ENCODE data around the gene SPTBN5.

The SPTBN5 gene

GRCh38 chr15:41885321-41885720, 8.5 kb downstream of the SPTBN5 start:
- in situ Hi-C loops (cut with MboI; ENCODE audit: low sequenced_read_pairs) = no loop called here

- in situ Hi-C loops (cut with MboI; ENCODE audit: low sequenced_read_pairs) = no loop called here
Measured at GRCh38 chr15:41884458-41884857, 9.4 kb downstream of the SPTBN5 start.

DNA sequence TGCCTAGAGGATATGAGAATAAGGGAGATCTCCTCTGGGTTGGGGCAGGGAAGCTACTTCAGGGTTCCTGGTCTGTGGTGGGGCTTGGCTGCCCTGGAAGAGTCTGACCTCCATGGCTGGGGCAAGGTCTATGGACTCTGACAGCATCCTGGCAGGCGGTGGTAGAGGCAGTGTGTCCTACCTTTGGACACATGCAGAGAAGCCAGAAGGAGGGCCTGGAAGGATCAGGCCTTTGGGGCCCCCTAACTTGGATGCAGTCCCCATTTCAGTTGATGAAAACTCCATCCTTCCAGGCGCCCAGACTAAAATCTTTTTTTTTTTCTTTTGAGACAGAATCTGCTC, 10.4 kb downstream of the SPTBN5 start:
- in situ Hi-C loops (cut with MboI; ENCODE audit: low sequenced_read_pairs) = no loop called here

DNA sequence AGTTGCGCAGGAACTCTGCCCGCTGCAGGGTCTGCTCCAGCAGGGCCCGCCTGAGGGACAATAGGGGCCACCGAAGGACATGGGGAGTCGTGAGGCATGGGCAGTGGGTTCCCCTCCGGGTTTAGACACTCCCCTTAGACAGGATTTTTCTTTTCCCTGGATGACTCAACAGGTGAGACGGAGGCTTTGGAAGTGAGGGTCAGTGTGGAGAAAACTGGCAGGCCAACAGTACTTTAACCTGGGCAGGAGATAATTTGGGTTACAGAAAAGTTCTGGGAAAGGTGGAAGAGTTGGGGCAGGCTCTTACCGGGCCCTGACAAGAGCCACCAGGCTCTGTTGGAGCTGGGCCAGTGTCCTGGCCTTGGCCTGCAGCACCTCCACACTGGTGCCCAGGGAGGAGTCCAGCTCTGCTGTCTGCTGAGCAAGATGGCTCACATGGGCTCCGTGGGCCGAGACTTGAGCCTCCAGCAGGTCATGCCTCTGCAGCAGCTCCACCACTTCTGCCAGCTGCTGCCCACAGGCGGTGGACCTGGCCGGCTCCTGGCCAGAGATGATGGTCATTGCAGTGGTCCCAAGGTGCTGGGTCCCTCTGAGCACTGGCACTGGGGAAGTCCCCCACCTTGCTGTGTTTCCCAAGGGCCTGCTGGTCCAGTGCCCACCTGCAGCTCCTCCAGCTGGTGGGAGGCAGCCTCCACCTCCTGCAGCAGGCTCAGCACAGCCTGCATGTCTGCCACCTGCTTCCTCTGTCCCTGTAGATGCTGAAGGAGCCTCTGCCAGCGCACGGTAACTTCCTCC, 11.0 kb downstream of the SPTBN5 start:
- in situ Hi-C loops (cut with MboI; ENCODE audit: low sequenced_read_pairs) = no loop called here

GRCh38 chr15:41881920-41882688, 11.7 kb downstream of the SPTBN5 start:
- in situ Hi-C loops (cut with MboI; ENCODE audit: low sequenced_read_pairs) = no loop called here

GRCh38 chr15:41881550-41881919, 12.3 kb downstream of the SPTBN5 start:
- in situ Hi-C loops (cut with MboI; ENCODE audit: low sequenced_read_pairs) = no loop called here

DNA sequence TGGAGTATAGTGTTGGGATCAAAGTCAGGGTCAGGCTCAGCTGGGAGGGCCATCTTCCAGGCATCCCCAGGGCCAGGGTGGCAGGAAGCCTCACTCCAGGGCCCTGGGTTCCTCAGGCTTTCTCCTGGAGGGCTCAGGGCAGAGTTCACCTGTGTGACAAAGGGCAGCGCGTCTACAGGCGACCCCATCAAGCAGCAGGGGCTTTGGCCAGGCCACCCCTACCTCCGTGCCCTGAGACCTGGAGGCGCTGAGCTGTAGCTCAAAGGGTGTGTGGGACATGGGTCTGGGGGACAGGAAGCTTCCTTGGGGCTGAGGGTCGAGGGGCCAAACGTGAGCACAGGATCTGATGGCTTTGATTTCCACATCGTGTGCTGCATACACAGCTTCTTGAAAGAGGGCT, 12.8 kb downstream of the SPTBN5 start:
- in situ Hi-C loops (cut with MboI; ENCODE audit: low sequenced_read_pairs) = no loop called here

- in situ Hi-C loops (cut with MboI; ENCODE audit: low sequenced_read_pairs) = no loop called here
Measured at GRCh38 chr15:41880156-41880877, 13.5 kb downstream of the SPTBN5 start.

GRCh38 chr15:41879321-41879845, 14.5 kb downstream of the SPTBN5 start:
- in situ Hi-C loops (cut with MboI; ENCODE audit: low sequenced_read_pairs) = no loop called here

- in situ Hi-C loops (cut with MboI; ENCODE audit: low sequenced_read_pairs) = no loop called here
Measured at GRCh38 chr15:41878355-41878699, 15.5 kb downstream of the SPTBN5 start.

GRCh38 chr15:41877631-41878354, 16.1 kb downstream of the SPTBN5 start:
- in situ Hi-C loops (cut with MboI; ENCODE audit: low sequenced_read_pairs) = no loop called here

- in situ Hi-C loops (cut with MboI; ENCODE audit: low sequenced_read_pairs) = no loop called here
Measured at GRCh38 chr15:41876689-41877088, 17.2 kb downstream of the SPTBN5 start.

GRCh38 chr15:41876007-41876406, 17.8 kb downstream of the SPTBN5 start:
- in situ Hi-C loops (cut with MboI; ENCODE audit: low sequenced_read_pairs) = no loop called here

- in situ Hi-C loops (cut with MboI; ENCODE audit: low sequenced_read_pairs) = no loop called here
Measured at GRCh38 chr15:41874736-41875135, 19.1 kb downstream of the SPTBN5 start.

DNA sequence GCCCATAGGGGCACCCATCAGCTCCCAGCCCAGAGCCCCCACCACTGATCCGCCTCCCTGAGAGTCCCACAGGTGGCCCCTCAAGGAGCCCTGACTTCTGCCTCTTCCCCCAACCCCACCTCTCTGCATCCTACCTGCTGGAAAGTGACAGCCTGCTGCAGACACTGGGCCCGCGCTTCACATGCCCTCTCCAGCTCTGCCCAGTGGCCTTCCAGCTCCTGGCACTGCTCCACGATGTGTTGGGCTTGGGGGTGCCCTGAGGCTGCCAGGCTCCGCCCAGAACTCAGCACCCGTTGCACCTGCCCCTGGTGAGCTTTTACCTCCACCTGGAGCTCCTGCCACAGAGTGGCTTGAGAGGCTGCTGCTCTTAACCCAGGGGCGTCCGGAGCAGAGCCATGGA, 20.1 kb downstream of the SPTBN5 start:
- in situ Hi-C loops (cut with MboI; ENCODE audit: low sequenced_read_pairs) = no loop called here

GRCh38 chr15:41872166-41872747, 21.6 kb downstream of the SPTBN5 start:
- in situ Hi-C loops (cut with MboI; ENCODE audit: low sequenced_read_pairs) = no loop called here

DNA sequence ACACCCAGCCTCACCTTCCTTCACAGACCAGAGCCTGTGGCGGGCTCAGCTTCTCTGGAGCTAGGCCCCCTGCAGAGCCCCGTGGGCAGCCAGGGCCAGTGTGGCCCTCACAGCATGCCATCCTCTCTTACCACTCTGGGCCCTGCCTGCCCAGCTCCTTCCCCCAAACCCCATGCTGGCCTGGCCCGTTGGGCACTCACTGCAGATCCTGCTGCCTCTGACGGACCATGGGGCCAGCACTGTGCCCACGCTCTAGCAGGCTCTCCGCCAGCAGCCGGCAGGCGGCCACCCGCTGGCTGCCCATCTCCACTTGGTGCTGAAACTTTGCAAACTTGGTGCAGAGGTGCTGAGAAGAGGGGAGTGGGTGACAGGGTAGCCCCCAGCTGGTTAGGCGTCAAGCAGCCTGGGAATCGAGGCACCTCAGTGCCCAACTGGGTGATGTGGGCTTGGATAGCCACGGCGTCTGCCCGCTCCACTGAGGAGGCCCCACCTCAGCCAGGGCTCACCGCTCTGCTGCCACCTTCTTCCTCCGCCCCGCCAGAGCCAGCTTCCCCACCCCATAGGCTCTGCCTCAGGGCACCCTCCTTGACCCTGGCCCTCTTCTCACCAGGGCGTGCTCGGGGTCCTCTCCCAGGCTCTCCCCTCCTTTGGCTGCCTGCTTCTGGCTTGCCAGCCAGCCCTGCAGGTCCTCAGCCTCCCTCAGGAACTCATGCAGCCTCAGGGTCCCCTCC, 22.5 kb downstream of the SPTBN5 start:
- in situ Hi-C loops (cut with MboI; ENCODE audit: low sequenced_read_pairs) = no loop called here

DNA sequence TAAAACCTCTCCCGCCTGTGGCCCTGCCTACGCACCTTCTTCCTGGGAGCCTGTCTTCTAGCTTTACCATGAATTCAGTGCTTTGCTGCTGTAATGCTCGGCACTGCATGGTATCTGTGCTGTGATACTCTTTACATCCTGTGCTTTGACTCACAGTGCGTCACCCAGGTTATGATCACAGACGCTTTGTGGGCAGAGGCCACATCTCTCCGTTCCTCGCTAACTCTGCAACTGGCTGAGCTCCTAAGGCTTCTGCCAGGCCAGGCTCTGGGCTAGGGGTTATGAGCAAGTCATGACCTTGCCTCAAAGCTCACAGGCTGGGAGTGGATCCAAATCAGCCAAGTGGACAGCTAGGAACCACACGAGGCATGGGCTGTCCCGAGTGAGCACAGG, 23.2 kb downstream of the SPTBN5 start:
- in situ Hi-C loops (cut with MboI; ENCODE audit: low sequenced_read_pairs) = no loop called here

DNA sequence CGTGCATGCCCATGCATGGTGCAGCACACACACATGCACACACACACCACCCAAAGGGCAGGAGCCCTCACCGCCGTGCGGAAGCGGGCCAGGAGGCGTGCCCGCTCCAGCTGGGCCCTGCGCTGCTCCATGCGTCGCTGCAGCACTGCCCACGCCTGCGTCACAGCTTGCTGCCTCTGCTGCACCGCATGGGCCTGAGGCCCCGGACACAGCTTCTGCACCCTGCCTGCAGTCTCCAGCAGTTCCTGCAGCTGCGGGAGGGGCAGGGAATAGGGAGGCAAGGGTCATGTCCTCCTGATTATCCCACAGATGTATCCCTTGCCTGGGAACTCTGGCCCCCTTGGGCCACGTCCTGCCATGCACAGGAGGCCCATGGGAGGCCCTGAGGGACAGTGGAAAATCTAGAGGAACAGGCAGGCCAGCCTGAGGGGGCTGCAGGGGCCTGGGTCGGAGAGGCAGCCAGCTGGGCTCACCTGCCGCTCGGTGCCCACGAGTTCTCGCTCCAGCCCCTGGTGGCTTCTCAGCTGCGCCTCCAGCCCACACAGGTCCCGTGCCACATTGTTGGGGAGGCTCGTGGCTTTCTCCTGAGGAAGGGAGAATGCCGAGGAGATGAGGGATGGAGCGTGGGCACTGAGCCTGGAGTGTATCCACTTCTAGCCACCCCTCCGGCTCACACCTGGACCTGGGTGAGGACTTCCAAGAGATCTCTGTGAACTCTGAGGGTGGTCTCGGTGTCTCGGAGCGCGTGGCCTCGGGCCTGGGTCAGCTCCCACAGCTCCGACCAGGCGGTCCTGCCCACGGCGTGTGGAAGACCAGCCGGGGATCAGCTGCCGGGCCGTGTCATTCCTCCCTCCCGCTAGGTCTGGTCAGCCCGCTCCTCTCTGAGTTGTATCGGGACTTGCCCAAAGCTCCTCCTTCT, 23.8 kb downstream of the SPTBN5 start:
- in situ Hi-C loops (cut with MboI; ENCODE audit: low sequenced_read_pairs) = no loop called here
